COLO829 (cell line): ENCODE measurements around the gene GPR158.
"Not testable (repeated sequence)": the region's sequence is repeated elsewhere in the genome, so short reads cannot be mapped to it uniquely, and the experiment has no call there.

Source experiments
- DNase-seq: peaks from one replicate; pipeline ENCODE4 v3.0.0; 2012; ENCODE audit warnings: low spot score

The GPR158 gene

DNA sequence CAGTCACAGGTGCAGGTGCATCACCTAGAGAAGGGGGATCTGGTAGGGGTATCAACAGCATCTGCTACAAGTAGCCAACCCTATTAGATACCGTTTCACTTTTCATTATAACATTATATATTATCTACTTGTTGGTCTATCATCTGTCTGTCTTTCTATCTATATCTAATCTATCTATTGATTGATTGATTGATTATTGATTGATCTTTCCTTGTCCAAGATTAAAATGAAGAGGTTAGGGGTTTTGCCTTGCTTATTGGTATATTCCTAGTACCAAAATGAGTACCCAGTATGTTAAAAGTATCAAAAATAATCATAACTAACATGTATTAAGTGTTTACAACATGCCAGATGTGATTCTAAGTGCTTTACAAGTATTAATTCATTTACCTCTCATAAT, 121.5 kb downstream of the GPR158 start:
- DNase-seq, result no peak

DNA sequence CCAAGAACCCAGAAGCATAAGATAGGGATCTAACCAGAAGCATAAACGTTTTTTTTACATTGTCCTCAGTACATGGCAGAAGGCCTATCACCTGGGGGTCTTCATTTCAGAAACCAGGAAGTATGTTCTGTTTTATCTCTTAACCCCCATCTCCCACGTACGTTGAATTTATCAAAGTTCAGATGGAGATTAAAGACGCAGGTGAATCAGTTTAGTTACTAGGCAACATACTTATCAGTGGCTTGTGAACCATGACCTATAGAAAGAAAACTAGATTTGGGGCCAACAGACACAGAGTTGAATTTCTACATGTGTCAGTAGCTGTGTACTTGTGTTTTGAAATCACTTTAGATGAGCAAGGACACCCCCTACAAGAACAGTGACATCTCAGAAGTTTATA, 122.7 kb downstream of the GPR158 start:
- no peak for DNase-seq

DNA sequence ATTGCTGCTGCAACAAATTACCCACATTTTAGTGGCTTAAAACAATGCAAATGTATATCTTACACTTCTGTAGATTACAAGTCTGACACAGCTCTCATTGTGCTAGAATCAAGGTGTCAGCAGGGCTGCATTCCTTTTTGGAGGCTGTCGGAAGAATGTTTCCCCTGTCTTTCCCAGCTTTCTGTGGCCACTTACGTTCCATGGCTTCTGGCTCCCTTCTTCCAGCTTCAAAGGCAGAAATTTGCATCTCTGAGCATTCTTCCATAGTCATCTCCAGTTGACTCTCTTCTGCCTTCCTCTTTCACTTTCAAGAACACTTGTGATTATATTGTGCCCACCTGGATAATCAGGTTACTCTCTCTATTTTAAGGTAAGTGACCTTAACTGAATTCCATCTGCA, 125.3 kb downstream of the GPR158 start:
- no peak for DNase-seq

DNA sequence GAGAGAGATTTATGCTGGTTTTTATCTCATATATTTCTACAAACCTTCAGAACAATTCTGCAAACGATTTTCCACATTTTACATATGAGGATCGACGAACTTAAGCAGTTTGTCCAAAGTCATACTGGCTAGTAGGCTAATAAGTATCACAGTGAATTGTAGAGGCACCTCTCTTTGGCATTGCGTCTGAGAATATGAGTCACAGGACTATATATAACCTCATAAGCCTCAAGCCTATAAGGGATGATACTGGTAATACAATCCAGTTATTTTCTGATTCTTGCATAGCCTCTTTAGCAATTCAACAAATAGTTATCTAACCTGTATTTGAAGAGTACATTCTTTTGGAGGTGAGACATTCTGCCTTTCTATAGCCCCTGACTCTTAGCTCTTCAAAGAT, 129.8 kb downstream of the GPR158 start:
- DNase-seq, result peak; percentile 4

DNA sequence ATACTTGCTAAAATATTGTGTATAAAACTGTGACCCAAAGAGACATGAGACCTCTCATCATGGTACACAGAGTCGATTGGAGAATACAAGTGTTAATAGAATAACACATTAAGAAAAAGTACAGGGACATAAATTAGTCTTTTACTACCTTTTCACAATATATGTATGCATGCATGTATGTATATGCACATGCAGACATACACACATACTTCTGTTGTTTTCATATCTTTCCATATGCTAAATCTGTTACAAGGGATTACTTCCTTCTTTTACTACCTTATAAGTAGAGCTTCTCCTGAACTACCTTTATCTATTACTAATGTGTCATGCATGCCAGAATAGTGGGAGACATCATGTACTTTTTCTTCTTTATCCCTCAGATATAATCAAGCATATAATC, 131.6 kb downstream of the GPR158 start:
- no peak for DNase-seq

DNA sequence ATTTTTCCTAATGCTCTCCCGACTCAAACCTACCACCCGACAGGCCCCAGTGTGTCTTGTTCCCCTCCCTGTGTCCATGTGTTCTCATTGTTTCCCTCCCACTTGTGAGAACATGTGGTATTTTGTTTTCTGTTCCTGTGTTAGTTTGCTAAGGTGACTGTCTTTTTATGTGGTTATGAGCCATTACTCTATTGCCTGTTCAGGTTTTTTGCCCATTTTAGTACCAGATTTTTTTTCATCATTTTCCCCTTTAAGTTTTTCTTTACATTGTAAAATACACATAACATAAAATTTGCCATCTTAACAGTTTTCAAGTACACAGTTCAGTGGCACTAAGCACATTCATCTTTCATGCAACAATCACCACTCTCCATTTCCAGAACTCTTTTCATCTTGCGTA, 133.5 kb downstream of the GPR158 start:
- DNase-seq, result no peak

DNA sequence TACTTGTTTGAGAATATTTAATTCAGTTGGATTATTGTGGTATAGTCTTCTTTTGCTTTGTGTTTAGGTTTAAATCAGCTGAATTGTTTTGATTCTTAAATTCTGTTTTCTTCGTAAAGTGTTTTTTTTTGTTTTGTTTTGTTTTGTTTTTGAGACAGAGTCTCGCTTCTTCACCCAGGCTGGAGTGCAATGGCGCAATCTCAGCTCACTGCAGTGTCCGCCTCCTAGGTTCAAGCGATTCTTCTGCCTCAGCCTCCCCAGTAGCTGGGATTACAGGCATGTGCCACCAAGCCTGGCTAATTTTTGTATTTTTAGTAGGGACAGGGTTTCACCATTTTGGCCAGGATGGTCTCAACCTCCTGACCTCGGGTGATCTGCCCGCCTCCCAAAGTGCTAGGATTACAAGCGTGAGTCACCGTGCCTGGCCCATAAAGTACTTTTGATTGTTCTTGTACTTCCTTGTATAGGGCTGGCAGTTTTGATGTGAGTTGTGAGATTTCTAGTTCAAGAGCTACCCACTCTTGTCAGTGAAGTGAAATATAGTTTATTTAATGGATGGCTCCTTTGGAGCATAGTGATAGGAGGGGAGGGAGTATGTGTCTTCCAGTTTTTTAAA, 142.9 kb downstream of the GPR158 start:
- not testable (repeated sequence) for DNase-seq

DNA sequence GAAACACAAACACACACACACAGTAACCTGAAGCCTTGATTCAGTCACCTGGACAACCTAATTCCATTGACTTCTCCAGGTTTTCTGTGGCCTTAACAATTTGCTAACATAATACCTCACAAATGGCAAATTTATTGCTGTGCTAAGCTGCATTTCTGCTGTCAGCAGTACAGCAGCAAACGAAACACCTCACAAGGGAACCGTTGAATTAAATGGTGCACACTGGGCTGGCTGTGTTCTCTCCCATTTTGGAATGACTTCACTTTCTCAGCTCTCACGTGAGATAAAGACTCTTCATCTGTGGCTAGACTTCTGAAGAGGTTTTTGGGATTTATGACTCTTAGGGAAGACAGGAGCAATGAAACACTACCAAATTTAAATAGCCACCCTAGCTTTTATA, 152.5 kb downstream of the GPR158 start:
- no peak for DNase-seq

DNA sequence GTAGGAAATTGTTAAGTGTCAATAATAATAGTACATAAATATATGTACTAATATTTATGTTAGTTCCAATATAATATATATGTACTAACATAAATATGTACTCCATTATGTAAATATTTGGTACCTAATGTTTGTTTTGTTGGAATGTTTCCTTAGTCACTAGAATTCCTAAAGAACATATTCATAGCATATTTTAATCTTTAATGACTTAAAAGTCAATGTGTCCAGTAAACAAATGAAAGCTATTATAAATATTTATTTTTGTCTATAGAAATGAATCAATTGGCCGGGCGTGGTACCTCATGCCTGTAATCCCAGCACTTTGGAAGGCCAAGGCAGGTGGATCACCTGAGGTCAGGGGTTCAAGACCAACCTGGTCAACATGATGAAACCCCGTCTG, 153.6 kb downstream of the GPR158 start:
- DNase-seq, result no peak

DNA sequence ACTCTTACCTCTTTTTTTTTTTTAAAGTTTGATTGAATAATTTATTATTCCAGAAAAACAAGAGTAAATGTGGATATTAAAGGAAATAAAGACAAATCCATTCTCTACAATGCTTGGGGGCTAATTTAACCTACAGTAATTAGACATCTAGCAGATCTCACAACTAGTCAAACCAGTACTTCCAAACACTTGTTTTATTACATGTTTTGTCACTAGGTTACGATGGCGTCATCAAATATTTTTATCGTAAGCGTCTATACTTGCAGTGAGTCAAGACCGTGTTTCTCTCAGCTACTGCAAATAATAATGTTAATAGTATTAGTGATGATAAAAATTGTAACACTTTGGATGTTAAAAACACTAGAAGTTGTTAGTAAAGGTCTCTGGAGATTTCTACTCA, 154.8 kb downstream of the GPR158 start:
- DNase-seq, result not testable (repeated sequence)

DNA sequence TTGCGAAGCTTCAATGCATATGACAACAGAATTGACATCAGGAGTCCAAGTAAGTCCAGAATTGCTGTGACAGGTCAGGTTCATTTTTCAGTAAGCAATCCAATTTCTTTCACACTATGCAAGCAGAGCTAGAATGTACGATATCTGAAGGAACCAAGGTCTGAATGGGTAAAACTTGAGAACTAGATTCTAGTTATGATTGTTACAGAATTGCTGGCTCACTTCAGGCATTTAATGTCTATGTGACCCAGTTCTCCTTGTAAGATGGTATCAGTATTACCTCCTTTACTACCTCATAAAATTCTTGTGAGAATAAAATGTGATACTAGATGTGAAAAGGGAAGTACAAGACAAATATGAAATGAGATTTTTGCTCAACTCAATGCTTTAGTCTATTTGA, 159.6 kb downstream of the GPR158 start:
- DNase-seq, result no peak

DNA sequence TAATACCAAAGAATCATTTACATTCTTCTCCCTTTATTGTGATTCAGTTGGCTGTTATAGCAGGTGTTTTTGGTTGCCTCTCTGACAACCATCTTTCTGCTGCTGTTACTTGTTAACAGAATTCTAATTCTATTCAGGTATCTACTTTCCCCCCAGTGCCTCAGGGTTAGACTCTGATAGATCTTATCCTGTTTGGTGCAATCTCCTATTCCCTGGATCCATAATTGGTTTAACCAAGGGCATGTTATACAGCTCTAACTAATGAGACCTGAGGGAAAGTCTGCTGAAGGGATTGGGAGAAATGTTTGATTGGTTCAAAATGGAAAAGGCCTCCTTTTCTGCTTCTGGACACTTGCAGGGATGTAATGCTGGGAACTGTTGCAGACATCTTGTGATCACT, 161.5 kb downstream of the GPR158 start:
- DNase-seq, result no peak

DNA sequence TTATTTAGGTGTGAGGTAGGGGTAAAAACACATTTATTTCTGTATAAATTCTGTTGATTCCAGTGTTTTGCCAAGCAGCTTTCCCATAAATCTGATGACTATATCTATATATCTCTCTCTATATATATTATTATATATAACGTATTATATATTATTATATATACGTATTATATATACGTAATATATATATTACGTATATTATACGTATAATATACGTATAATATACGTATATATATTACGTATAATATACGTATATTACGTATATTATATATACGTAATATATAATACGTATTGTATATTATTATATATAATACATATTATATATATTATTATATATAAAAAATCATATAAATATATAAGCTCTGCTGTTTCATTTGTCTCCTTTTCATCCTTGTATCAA, 163.5 kb downstream of the GPR158 start:
- DNase-seq, result no peak

DNA sequence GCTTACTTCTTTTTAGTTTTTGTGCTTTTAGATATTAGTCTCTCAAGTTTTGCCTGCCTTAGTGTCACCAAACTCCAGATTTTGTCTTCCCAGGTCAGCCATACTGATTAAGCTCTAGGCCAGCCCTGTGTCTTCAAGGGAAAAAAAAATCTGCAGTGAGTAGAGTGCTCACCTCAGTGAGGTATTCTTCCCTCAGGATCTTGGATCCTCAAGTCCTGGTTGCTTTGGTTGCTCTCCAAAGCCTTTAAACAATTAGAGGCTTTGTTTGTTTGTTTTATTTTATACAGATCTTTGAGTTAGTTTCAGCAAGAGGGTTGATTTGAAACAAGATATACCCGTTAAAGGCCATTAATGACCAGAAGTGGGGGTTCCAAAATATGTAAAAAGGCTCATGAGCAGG, 165.2 kb downstream of the GPR158 start:
- DNase-seq, result no peak

DNA sequence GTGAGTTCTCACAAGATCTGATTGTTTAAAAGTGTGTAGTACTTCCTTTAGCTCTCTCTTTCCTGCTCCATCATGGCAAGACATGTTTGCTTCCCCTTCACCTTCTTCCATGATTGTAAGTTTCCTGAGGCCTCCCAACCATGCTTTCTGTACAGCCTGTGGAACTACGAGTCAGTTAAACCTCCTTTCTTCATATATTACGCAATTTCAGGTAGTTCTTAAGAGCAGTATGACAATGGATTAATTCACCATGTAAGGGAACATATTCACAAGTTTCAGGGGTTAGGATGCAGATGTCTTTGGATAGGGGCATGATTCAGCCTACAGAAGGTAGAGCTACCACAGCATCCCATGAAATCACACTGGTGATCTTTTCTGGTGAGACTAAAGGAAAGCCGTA, 174.7 kb downstream of the GPR158 start:
- DNase-seq, result no peak

DNA sequence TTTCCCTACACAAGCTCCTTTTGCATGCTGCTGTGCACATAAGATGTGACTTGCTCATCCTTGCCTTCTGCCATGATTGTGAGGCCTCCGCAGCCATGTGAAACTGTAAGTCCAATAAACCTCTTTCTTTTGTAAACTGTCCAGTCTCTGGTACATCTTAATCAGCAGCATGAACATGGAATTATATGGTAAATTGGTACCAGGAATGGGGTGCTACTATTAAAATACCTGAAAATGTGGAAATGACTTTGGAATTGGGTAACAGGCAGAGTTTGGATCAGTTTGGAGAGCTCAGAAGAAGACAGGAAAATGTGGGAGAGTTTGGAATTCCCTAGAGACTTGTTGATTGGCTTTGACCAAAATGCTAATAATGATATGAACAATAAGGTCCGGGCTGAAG, 181.8 kb downstream of the GPR158 start:
- no peak for DNase-seq

DNA sequence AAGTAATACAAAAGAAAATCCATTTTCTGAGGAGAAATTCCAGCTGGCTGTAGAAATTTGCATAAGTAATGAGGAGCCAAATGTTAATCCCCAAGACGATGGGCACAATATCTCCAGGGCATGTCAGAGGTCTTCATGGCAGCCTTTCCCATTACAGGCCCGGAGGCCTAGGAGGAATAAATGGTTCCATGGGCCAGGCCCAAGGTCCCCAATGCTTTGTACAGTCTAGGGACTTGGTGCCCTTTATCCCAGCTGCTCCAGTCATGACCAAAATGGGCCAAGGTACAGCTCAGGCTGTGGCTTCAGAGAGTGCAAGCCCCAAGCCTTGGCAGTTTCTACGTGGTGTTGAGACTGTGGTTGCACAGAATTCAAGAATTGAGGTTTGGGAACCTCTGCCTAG, 182.5 kb downstream of the GPR158 start:
- DNase-seq, result no peak

DNA sequence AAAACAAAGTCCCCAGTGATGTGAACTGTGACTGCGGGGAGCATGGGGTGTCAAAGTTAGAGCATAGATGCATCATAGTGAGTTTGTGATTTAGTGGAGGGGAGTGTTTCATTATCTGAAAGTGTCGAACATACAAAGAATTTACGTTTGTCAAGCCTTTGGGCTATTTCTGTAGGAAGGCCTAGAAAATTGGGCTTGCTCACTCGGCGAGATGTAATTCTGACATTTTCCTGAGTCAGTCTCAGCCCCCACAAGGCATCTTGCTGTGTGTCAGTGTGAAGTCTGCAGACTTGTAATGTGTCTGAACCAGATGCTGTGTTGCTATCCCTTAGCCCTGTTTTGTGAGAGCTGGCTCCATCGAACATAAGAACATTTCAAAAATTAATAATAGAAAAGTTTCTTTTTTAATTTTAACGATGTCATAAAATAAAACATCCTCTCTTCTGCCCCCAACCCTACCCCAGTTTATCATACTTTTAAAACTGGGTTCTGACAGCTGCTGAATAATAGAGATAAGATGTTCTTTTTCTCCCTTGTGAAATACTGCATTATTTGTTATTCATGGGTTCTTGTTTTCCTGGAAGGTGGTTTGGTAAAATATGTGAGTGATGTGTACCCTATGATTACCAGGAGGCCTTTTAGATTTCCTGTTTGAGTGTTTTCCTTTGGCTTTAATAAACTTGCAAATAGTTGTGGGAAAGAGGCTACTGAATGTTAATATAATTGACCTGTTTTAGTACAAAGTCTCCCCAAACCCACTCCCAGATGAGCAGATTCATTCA, 207.4 kb downstream of the GPR158 start:
- no peak for DNase-seq

DNA sequence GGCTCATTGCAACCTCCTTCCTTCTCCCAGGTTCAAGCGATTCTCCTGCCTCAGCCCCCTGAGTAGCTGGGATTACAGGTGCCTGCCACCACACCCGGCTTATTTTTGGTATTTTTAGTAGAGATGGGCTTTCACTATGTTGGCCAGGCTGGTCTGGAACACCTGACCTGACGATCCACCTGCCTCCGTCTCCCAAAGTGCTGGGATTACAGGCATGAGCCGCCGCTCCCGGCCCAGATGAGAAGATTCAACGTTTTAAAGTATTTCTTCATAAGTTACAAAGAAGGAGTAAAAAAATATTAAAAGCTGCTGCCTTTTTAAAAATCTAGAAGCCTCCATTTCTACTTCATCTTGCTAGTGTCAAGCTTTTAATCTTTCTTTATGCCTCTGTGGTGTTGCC, 208.1 kb downstream of the GPR158 start:
- DNase-seq, result not testable (repeated sequence)

DNA sequence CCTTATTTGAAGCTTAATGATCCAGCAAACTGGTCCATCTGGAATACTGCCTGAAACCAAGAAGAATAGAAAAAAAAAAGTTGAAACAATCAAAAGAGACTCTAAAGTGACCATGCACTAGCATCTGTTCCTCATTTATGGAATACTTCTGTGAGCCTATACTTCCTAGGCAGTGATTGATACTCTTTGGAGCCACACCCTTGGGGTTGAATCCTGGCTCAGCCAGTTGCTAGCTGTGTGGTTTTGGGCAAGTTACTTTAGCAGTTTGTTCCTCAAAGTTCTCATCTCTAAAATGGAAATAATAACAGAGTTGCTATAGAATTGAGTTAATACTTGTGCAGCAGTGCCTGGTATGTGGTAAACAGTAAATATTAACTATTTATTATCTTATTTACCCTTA, 208.9 kb downstream of the GPR158 start:
- no peak for DNase-seq

DNA sequence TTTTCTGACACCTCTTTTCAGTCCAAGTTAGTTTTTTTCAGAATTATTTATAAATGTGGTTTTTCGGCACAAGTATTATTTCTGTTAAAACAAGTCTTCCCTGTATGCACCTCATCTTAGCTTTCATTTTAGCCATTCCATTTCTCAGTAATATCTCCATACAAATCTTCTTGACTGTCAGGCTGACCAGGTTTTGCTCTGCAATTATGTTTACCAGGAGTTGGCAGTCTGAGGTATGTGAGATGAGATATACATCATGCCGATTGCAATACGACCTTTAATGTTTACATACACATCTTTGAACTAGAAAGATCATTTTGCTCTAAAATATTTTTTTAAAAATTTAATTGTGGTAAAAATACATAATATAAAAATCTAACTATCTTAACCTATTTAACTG, 209.8 kb downstream of the GPR158 start:
- no peak for DNase-seq

DNA sequence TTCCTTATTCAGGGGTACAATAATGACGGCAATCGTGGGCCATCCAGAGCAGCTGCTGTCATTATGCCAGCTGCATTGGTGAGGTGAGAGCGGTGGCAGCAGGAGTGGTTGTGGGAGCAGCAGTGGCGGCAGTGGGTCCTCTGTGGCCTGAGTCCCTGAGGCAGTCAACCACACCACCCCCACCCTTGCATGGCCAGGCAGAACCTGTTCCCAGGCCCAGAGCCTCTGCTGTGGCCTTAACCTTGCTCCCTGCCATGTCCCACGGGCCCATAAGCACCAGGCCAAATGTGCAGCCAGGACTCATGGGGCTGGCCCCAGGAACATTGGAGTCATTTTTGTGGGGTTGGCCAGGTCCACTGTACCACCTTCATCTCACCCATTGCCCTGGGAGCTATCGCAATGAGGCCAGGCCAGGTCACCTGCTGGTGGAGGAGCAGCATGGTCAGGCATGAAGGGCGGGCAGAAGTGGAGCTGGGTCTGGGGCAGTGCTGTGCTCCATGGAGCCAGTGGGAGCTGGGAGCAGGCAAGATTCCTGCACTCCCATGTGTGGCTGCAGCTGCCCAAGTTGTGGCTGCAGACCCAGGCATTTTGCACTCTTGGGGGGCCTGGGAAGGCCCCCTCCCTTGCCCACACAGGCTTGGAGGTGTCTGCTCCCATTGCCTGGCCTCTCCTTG, 213.5 kb downstream of the GPR158 start:
- DNase-seq, result no peak

DNA sequence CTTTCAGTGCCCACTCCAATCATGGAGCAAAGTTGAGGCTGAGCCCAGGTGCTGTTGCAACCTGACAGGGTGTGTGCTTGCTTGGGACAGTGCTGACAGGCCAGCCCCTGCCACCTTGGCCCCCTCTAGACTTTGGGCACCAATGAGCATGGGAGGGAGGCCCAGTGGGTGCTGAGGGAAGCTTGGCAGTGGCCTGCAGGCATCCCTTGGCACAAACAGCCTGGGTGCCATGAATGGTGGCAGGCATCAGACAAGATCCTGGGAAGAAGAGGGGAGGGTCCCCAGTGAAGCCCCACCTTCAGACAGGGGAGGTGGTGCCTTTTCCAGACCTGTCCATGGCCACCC, 214.0 kb downstream of the GPR158 start:
- DNase-seq, result no peak

DNA sequence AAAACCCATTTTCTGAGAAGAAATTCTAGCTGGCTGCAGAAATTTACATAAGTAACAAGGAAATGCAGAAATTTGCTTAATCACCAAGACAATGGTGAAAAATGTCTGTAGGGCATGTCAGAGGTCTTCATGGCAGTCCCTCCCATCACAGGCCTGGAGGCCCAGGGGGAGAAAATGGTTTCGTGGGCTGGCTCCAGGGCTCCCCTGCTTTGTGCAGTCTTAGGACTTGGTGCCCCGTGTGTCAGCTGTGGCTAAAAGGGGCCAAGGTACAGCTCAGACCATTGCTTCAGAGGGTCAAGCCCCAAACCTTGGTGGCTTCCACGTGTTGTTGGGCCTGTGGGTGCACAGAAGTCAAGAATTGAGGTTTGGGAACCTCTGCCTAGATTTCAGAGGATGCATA, 215.9 kb downstream of the GPR158 start:
- DNase-seq, result no peak
